Mesenchymal stem cell (in vitro differentiated cells and primary cell): ENCODE measurements around the gene ATP5PO.

Experiments
- DNase-seq: peaks from one replicate; pipeline ENCODE4 v3.0.0-alpha.2; 2013
- H2AFZ ChIP-seq: one replicate; pipeline ENCODE4 v1.6.1; 2013; ENCODE audit warnings: low read depth, mild to moderate bottlenecking, control low read depth, inconsistent platforms, low read length, moderate library complexity
- H2AK5ac ChIP-seq: 2 replicates; pipeline ENCODE4 v1.6.1; 2013; ENCODE audit warnings: low read length, moderate library complexity, mild to moderate bottlenecking, inconsistent platforms; ENCODE audit not compliant: severe bottlenecking
- H2BK120ac ChIP-seq: one replicate; pipeline ENCODE4 v1.6.1; 2013; ENCODE audit warnings: low read depth, mild to moderate bottlenecking, inconsistent platforms, low read length, moderate library complexity
- H2BK12ac ChIP-seq, 2 experiments: one replicate each; pipeline ENCODE4 v1.6.1; 2013; ENCODE audit warnings: inconsistent platforms in 2 of 2, low read length in 2 of 2, mild to moderate bottlenecking in 2 of 2, moderate library complexity in 2 of 2, control low read depth in 1 of 2
- H2BK15ac ChIP-seq: one replicate; pipeline ENCODE4 v1.6.1; 2013; ENCODE audit warnings: mild to moderate bottlenecking, low read depth, inconsistent platforms; ENCODE audit not compliant: poor library complexity, severe bottlenecking
- H2BK5ac ChIP-seq: 2 replicates; pipeline ENCODE4 v1.6.1; 2013; ENCODE audit warnings: low read depth, mild to moderate bottlenecking, low read length, control low read depth, inconsistent platforms; ENCODE audit not compliant: poor library complexity, severe bottlenecking
- H3K14ac ChIP-seq, 2 experiments: one replicate each; pipeline ENCODE4 v1.6.1; 2013; ENCODE audit warnings: inconsistent platforms in 2 of 2, low read length in 2 of 2, control low read depth in 1 of 2, mild to moderate bottlenecking in 1 of 2, moderate library complexity in 1 of 2
- H3K18ac ChIP-seq, 2 experiments: one replicate each; pipeline ENCODE4 v1.6.1; 2013; ENCODE audit warnings: inconsistent platforms in 2 of 2, low read length in 2 of 2, control low read depth in 1 of 2, low read depth in 1 of 2, mild to moderate bottlenecking in 1 of 2
- H3K23ac ChIP-seq, 2 experiments: one replicate each; pipeline ENCODE4 v1.6.1; 2013; ENCODE audit warnings: inconsistent platforms in 2 of 2, low read length in 2 of 2, mild to moderate bottlenecking in 2 of 2, moderate library complexity in 2 of 2, control low read depth in 1 of 2
- H3K27ac ChIP-seq: 2 replicates; pipeline ENCODE4 v1.5.1; 2013; ENCODE audit warnings: mild to moderate bottlenecking, moderate library complexity, low read length, control low read depth, inconsistent platforms; ENCODE audit not compliant: poor library complexity, severe bottlenecking
- H3K27me3 ChIP-seq, 2 experiments: 2 replicates each; pipeline versions ENCODE4 v1.6.1 to v1.7.0; 2013; ENCODE audit warnings: low read length in 2 of 2, mild to moderate bottlenecking in 2 of 2, moderate library complexity in 2 of 2, control low read depth in 1 of 2, inconsistent platforms in 1 of 2; ENCODE audit not compliant: control insufficient read depth in 1 of 2, insufficient read depth in 1 of 2
- H3K36me3 ChIP-seq, 2 experiments: 2 replicates each; pipeline versions ENCODE4 v1.6.1 to v1.7.0; 2013; ENCODE audit warnings: low read length in 2 of 2, control low read depth in 1 of 2, inconsistent platforms in 1 of 2, low read depth in 1 of 2, mild to moderate bottlenecking in 1 of 2; ENCODE audit not compliant: insufficient read depth in 2 of 2, control insufficient read depth in 1 of 2
- H3K4ac ChIP-seq, 2 experiments: one replicate each; pipeline ENCODE4 v1.6.1; 2013; ENCODE audit warnings: inconsistent platforms in 2 of 2, low read length in 2 of 2, mild to moderate bottlenecking in 2 of 2, moderate library complexity in 2 of 2, control low read depth in 1 of 2, low read depth in 1 of 2
- H3K4me1 ChIP-seq: 2 replicates; pipeline ENCODE4 v1.6.1; 2013; ENCODE audit warnings: low read depth, low read length, control low read depth; ENCODE audit not compliant: control insufficient read depth, insufficient read depth
- H3K4me2 ChIP-seq: 2 replicates; pipeline ENCODE4 v1.6.1; 2013; ENCODE audit warnings: low read length, mild to moderate bottlenecking, inconsistent platforms; ENCODE audit not compliant: poor library complexity, severe bottlenecking
- H3K4me3 ChIP-seq, 2 experiments: 2 replicates each; pipeline versions ENCODE4 v1.5.1 to v1.7.0; 2013; ENCODE audit warnings: low read length in 2 of 2, mild to moderate bottlenecking in 2 of 2, control low read depth in 1 of 2, low read depth in 1 of 2; ENCODE audit not compliant: insufficient read depth in 1 of 2
- H3K79me1 ChIP-seq: replicated peaks from 2 replicates; pipeline ENCODE4 v1.6.1; 2013; ENCODE audit warnings: mild to moderate bottlenecking, control low read depth, low read length, inconsistent platforms; ENCODE audit not compliant: poor library complexity, severe bottlenecking
- H3K9ac ChIP-seq: 2 replicates; pipeline ENCODE4 v1.7.0; 2013; ENCODE audit warnings: mild to moderate bottlenecking, low read length, moderate library complexity
- H3K9me3 ChIP-seq: 2 replicates; pipeline ENCODE4 v1.7.0; 2013; ENCODE audit warnings: mild to moderate bottlenecking, low read length; ENCODE audit not compliant: control insufficient read depth
- H4K8ac ChIP-seq: one replicate; pipeline ENCODE4 v1.6.1; 2013; ENCODE audit warnings: inconsistent platforms, mild to moderate bottlenecking, low read length, moderate library complexity
- H4K91ac ChIP-seq: one replicate; pipeline ENCODE4 v1.6.1; 2013; ENCODE audit warnings: mild to moderate bottlenecking, low read length, inconsistent platforms
- WGBS: methylation state at CpG from one replicate; pipeline ENCODE4 v1.1.7; 2013; ENCODE audit warnings: mixed read lengths; 5-methylcytosine and 5-hydroxymethylcytosine counted together

The ATP5PO gene

GRCh38 chr21:33880626-33881025, 35.0 kb downstream of the ATP5PO start:
- H2BK15ac ChIP-seq, result no peak overlapping the region
- H4K91ac ChIP-seq, result no peak overlapping the region
- no peak overlapping the region for H2BK5ac ChIP-seq
- H3K23ac ChIP-seq, result no peak overlapping the region
- no peak overlapping the region for H2BK120ac ChIP-seq
- H3K9ac ChIP-seq, result no peak overlapping the region
- no peak overlapping the region for H2AFZ ChIP-seq
- no peaks in the 10 kb centered on the region for H3K79me1 ChIP-seq
- no peak overlapping the region for H3K4me3 ChIP-seq
- H3K18ac ChIP-seq, result no peak overlapping the region
- H3K27ac ChIP-seq, result no peak overlapping the region
- H3K36me3 ChIP-seq, result no peaks in the 10 kb centered on the region
- no peak overlapping the region for H3K4me2 ChIP-seq
- no peak overlapping the region for H2BK12ac ChIP-seq
- H3K27me3 ChIP-seq, result peaks cover 0 to 16% of the 10 kb centered on the region in 2 experiments
- no peak for DNase-seq
- H2AK5ac ChIP-seq, result no peak overlapping the region
- H3K9me3 ChIP-seq, result no peaks in the 10 kb centered on the region
- H3K4me1 ChIP-seq, result peaks cover 4% of the 10 kb centered on the region
- no peak overlapping the region for H3K4ac ChIP-seq
- no peak overlapping the region for H4K8ac ChIP-seq
- H3K14ac ChIP-seq, result no peak overlapping the region
- WGBS, result 94% methylated on average over 13 of the region's 13 CpGs

GRCh38 chr21:33878824-33879223, 36.8 kb downstream of the ATP5PO start:
- H2BK5ac ChIP-seq, result no peak overlapping the region
- no peak overlapping the region for H2AFZ ChIP-seq
- H3K4me1 ChIP-seq, result peaks cover 4% of the 10 kb centered on the region
- H4K91ac ChIP-seq, result no peak overlapping the region
- H2AK5ac ChIP-seq, result no peak overlapping the region
- H3K4ac ChIP-seq, result no peak overlapping the region
- no peak for DNase-seq
- H3K4me3 ChIP-seq, result no peak overlapping the region
- H3K4me2 ChIP-seq, result no peak overlapping the region
- no peak overlapping the region for H3K27ac ChIP-seq
- H2BK15ac ChIP-seq, result no peak overlapping the region
- peaks cover 0 to 11% of the 10 kb centered on the region in 2 experiments for H3K27me3 ChIP-seq
- H4K8ac ChIP-seq, result no peak overlapping the region
- no peak overlapping the region for H2BK120ac ChIP-seq
- H3K18ac ChIP-seq, result no peak overlapping the region
- H2BK12ac ChIP-seq, result no peak overlapping the region
- no peaks in the 10 kb centered on the region for H3K36me3 ChIP-seq
- no peaks in the 10 kb centered on the region for H3K9me3 ChIP-seq
- no peaks in the 10 kb centered on the region for H3K79me1 ChIP-seq
- no peak overlapping the region for H3K9ac ChIP-seq
- 93% methylated on average over 6 of the region's 6 CpGs for WGBS
- no peak overlapping the region for H3K14ac ChIP-seq
- no peak overlapping the region for H3K23ac ChIP-seq

GRCh38 chr21:33875026-33875695, 40.4 kb downstream of the ATP5PO start:
- Histone ChIP-seq H2AFZ (no peak overlapping the region), H3K4ac (no peak overlapping the region), H3K79me1 (no peaks in the 10 kb centered on the region), H3K14ac (no peak overlapping the region), H4K8ac (no peak overlapping the region), H4K91ac (no peak overlapping the region), H2BK12ac (no peak overlapping the region), H3K27ac (no peak overlapping the region), H3K36me3 (no peaks in the 10 kb centered on the region), H2BK15ac (no peak overlapping the region), H3K4me2 (no peak overlapping the region), H3K9ac (no peak overlapping the region), H3K27me3 (no peaks in the 10 kb centered on the region), H2AK5ac (no peak overlapping the region), H3K18ac (no peak overlapping the region), H3K4me3 (no peak overlapping the region), H3K9me3 (no peaks in the 10 kb centered on the region), H2BK5ac (no peak overlapping the region), H3K4me1 (no peaks in the 10 kb centered on the region), H3K23ac (no peak overlapping the region), H2BK120ac (no peak overlapping the region)
- 95% methylated on average over 18 of the region's 20 CpGs for WGBS
- no peak for DNase-seq

GRCh38 chr21:33874161-33874560, 41.4 kb downstream of the ATP5PO start:
- Histone ChIP-seq H3K4ac (no peak overlapping the region), H3K36me3 (no peaks in the 10 kb centered on the region), H2AK5ac (no peak overlapping the region), H2BK15ac (no peak overlapping the region), H2BK120ac (no peak overlapping the region), H3K23ac (no peak overlapping the region), H2AFZ (no peak overlapping the region), H3K27ac (no peak overlapping the region), H3K4me3 (no peak overlapping the region), H3K9ac (no peak overlapping the region), H3K4me2 (no peak overlapping the region), H3K79me1 (no peaks in the 10 kb centered on the region), H4K8ac (no peak overlapping the region), H2BK5ac (no peak overlapping the region), H3K27me3 (no peaks in the 10 kb centered on the region), H4K91ac (no peak overlapping the region), H3K4me1 (no peaks in the 10 kb centered on the region), H3K9me3 (no peaks in the 10 kb centered on the region), H2BK12ac (no peak overlapping the region), H3K18ac (no peak overlapping the region), H3K14ac (no peak overlapping the region)
- 98% methylated on average over 7 of the region's 7 CpGs for WGBS
- DNase-seq, result no peak
